ENCODE data around the gene CDKN1C.

Gene CDKN1C

GRCh38 chr11:2841411-2842190 lies 44.0 kb downstream of the CDKN1C start:
- no peak for DNase-seq

DNA sequence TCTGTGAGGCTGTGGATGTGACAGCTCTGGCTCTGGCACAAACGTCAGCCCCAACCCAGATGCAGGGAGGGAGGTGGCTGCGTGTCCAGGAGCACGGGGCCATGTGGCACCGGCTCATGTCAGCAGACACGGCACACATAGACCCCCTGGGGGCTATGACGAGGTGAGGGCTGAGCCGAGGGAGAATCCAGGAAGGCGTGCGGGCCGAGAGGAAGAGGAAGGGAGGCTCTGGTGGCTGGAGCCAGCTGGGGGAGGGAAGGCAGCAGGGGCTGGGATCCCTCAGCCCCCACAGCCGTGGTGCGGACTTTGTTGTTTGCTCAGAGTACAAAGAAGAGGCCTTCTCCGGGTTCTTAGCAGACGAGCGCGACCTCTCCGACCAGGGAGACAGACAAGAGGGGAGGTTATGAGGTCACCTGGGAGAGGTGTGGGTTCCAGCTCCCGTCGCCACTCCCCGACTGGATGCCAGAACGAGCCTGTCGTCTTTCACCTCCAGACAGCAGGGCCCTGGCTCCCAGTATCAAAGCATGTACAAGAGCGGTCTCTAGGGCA lies 46.1 kb downstream of the CDKN1C start:
- DNase-seq = no peak

DNA sequence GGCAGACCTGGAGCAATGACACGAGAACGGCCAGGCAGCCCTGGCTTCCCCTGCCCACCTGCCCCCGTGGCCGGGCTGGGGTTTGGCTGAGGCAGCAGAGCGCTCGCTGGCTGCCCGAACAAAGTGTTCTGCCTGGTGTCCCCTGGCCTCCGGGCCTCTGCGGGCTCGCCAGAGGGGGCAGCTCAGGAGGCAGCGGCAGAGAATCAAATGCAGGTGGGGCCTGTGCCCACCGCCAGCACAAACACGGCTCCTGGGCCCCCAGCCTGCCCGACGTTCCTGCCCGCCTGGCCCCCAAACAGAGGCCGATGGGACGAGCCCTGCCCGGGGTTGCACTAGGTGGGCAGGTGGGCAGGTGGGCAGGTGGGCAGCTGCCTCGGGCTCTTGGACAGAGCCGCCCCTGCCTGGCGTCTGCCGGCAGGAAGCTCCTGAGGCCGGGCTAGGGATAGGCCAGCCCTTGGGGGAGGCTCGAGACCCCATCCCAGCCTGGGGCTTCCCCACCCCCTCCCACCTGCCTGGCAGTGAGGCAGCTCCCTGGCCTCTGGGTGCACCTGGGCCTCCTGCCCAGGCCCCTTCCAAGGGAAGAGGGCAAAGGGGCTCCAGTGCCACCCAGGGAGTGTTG lies 46.8 kb downstream of the CDKN1C start:
- DNase-seq = no peak

- no peak for DNase-seq
Measured at GRCh38 chr11:2838091-2838490, 47.5 kb downstream of the CDKN1C start.

- DNase-seq = no peak
Measured at GRCh38 chr11:2837651-2838050, 47.9 kb downstream of the CDKN1C start.

- DNase-seq = no peak
Measured at GRCh38 chr11:2837096-2837601, 48.4 kb downstream of the CDKN1C start.

DNA sequence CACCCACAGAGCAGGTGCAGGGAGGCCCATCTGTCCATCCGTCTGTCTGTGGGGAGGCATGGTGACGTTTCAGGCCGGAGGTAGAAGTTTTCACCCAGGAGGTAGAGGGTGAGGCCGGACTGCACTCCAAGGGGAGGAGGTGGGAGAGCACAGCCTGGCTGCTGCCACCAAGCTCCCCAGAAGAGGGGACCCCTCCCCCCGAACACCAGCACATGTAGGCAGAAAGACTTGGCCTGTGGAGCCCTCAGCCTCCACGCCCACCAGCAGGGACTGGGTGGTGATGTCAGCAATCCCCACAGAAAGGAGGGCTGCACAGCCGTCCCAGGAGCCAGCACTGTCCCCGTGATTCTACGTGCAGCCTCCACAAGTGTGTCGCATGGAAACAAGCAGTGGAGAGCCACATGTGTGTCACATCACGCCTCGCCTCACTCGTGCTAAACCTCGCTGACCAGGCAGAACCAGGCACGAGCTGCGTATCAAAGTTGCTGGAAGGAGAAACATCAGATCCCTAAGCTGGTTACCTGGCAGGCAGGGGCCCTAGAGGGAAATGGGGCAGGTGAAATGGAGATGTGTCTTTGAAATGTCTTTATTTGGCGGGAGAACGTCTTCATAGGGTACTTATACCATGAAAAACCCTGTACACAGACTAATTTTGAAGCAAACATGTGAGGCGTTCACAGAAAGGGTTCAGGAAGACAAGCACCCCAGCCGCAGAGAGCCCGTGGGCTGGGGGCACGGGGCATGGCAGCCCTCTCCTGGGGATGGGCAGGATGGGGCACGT lies 49.1 kb downstream of the CDKN1C start:
- DNase-seq = no peak

GRCh38 chr11:2835751-2836150 lies 49.8 kb downstream of the CDKN1C start:
- no peak for DNase-seq

DNA sequence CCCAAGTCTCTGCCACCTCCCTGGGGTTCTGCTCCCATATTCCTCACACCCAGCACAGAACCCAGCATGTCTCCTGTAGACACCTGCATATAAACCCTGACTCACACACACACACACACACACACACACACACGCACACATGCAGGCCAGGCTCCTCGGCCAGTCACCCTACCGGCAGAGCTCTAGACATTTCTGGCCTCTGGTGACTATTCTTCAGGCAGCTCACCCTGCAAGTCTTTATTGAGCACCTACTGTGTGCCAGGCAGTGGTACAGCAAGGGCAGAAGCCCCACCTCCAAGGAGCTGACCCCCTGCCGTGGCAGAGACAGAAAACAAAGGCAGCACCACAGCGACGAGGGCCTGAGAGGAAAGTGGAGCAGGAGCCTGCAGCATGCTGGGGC lies 50.3 kb downstream of the CDKN1C start:
- DNase-seq = no peak

DNA sequence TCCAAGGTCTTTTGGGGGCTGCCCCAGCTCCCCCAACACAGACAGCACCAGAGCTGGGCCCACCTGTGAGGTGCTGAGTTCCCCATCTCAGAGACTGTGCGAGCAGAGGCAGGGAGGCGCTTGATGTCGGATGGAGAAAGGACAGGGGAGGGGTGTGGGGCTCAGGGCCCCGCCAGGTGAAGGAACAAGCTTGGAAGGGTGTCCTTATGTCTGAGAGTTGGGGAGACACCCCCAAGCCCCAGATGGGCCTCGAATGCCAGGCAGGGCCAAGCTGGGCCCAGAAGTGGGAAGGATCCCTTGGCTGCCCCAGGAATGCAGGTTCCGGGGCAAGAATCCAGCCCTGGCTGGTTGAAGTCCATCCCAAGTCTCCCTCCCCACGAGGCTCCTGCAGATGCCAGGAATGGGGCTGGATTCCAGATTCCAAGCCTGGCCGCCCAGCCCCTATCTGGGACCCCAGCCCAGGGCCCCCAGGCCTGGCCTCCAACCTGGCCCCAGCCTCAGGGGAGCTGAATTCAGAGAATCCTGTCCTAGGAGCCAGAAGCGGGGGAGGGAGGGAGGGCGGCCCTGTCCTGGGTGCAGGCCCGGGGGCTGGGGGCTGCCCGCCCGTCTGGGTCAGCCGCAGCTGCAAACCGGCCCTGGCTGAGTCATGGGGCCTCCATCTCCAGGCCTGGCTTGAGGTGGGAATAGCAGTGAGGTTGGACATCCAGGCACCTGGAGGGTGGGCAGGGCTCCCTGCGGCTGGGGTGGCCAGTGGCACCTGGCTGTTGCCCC lies 50.9 kb downstream of the CDKN1C start:
- DNase-seq = no peak

DNA sequence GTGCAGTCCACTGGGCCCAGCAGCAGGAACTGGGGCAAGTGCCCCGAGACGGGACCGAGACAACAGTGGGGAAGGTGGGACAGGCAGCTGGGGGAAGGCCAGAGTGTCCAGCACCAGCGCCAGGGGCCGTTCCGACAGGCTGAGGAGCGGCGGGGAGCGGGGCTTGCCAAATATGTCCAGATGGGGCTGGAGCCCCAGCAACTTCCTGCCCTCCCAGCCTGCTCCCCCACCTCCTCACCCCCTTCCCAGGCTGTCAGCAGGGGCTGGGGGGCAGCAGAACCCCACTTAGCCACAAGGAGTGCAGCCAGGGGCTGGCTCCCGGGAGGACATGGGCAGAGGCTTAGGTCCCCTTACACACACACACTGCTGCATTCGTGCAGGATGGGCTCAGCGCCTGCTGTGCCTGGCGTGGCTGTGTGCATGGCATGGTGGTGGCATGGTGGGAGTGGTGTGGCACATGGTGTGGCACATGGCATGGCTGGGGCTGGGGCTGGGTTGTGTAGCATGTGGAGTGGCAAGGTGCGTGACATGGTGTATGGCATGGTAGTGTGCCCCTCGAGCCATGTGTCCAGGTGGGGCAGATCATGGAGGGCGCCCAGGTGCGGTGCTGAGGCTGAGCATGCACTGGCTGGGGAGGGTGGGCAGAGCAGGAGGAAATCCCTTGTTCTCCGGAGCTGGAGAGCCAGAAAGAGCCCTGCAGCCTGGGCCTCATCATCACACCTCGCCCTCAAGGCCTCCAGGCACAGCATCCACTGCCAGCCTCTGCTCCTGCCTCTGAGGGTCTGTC lies 51.7 kb downstream of the CDKN1C start:
- no peak for DNase-seq
